GM12801 (cell line): ENCODE data around the gene MMP25.

Experiments used
- TF ChIP-seq, protein P1 (sequence below): IDR thresholded peaks from one replicate; pipeline ENCODE4 v1.5.1; 2011; ENCODE audit warnings: control low read depth; ENCODE audit not compliant: insufficient read length; ENCODE audit errors: extremely low read depth

Gene MMP25

DNA sequence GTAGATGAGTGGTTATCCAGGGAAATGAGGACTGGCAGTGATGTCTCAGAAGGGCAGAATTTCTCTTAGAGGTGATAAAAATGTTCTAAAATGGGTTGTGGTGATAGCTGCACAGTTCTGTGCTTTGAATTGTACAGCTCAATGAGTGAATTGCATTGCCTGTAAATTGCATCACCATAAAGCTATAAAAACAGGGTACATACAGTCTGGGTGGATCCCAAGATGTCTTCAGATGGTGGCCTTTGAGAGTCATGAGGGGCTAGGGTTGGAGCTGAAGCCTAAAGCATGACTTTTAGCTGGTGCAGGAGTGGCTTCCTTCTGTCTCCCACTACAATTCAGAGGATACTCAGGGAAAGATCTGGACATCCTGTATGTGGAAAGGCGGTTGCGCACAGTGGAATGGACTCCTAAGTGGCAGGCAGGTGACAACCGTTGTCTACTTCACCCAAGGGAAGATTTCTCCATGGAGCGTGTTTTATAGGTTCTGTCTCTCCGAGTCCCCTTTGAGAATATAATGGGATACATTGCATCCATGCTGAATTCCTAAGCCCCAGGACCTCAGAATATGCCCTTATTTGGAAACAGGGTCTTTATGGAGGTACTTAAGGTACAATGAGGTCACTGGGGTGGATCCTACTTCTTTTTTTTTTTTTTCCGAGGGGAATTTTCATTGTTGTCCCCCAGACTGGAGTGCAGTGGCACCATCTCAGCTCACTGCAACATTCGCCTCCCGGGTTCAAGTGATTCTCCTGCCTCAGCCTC, 17.4 kb downstream of the MMP25 start:
- TF ChIP-seq, protein P1, sequence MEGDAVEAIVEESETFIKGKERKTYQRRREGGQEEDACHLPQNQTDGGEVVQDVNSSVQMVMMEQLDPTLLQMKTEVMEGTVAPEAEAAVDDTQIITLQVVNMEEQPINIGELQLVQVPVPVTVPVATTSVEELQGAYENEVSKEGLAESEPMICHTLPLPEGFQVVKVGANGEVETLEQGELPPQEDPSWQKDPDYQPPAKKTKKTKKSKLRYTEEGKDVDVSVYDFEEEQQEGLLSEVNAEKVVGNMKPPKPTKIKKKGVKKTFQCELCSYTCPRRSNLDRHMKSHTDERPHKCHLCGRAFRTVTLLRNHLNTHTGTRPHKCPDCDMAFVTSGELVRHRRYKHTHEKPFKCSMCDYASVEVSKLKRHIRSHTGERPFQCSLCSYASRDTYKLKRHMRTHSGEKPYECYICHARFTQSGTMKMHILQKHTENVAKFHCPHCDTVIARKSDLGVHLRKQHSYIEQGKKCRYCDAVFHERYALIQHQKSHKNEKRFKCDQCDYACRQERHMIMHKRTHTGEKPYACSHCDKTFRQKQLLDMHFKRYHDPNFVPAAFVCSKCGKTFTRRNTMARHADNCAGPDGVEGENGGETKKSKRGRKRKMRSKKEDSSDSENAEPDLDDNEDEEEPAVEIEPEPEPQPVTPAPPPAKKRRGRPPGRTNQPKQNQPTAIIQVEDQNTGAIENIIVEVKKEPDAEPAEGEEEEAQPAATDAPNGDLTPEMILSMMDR = no peak

DNA sequence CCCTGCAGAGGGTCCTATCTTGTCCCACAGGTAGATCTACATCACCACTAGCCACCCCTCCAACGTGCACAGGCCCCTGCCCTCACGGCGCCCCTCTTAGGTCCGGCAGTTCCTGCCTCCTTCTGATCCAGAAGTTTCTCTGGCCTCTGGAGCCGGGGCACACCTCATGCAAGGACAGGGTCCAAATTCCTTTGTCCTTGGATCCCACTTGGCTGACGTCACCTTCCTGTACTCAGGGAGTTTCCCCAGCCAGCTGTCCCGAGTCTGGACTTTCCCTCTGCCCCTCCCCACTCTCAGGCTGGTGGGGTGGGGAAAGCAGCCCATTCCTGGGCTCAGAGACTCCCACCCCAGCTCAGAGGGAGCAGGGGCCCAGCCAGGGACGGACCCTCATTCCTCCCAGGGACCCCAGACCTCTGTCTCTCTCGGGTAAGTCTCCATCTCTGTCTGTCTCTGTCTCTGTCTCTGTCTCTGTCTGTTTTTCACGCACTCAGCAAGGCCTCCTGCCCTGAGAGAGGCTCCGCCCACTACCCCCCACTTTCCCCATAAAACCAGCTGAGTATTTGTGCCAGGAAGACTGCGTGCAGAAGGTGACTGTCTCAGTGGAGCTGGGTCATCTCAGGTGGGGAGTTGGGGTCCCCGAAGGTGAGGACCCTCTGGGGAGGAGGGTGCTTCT, 18.8 kb downstream of the MMP25 start, which contains the start of gene IL32:
TSS of gene IL32 (plus strand) at position 572 of the 673 bp plus-strand sequence. CDS start 172 bp downstream, outside the sequence.
- TF ChIP-seq, protein P1 = no peak

DNA sequence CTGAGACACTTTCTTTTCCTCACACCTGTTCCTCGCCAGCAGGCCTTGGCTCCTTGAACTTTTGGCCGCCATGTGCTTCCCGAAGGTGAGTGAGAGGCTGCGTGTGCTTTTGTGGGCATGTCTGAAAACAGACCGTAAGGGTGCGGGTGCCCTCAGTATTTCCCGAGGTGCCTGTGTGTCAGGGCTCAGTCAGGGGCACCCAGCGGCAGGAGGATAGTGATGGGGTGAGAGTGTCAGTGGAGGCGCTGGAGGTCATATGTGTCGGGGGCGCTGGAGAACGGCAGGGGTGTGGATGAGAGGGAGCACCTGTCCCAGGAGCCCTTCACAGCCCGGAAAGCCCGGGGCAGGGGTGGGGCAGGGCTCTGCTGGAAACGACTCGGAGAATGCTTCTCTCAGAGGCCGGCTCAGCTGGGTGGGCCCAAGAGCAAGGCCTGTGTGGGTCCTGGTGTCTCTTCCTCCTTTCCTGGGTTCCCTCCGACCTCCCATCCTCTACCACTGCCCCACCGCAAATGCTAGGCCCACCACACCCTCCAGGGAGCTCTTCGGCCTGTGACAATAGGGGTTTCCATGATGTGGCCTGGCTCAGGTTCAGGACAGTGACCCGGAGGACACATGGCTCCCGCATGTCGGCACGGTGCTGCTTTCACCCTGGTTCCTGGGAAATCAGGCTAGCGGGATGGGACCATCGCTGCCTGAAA, 19.5 kb downstream of the MMP25 start:
- TF ChIP-seq, protein P1 = no peak

DNA sequence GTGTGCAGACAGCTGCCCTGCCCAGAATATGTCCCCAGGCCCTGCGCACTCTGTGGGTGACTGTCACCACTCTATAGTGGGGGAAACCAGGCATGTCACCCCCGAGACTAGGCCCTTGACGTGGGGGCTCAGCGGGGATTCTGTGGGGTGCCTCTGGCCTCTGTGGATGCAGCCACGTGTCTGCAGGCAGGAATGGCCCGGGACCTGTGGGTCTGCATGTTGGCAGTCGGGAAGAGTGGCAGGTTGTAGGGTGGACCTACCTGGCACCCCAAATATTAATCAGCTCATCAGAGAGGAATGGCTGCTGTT, 20.0 kb downstream of the MMP25 start:
- TF ChIP-seq, protein P1 = no peak

DNA sequence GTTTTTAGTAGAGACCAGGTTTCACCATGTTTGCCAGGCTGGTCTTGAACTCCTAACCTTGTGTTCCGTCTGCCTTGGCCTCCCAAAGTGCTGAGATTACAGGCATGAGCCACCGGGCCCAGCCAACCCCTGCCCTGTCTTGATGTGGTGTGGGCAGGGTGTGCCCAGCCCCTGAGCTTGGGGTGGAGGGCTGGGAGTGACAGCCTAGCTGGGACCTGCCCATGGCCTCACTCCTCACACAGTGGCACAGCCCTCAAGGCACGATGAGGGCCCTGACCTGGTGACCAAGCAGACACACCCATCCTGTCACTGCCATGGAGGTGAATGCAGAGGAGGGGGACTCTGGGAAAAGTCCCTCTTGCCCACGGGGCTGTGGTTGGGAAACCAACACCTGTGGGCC, 22.1 kb downstream of the MMP25 start:
- TF ChIP-seq, protein P1 = no peak

DNA sequence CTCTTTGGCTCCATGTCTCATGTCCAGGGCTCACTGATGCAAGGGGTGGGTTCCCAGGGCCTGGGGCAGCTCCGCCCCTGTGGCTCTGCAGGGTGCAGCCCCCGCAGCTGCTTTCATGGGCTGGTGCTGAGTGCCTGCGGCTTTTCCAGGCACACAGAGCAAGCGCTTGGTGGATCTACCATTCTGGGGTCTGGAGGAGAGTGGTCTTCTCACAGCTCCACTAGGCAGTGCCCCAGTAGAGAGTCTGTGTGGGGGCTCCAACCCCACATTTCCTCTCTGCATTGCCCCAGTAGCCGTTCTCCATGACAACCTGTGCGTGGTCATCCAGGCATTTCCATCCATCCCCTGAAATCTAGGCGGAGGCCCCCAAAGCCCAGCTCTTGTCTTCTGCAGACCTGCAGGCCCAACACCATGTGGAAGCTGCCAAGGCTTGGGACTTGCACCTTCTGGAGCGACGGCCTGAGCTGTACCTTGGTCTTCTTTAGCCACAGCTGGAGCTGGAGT, 24.3 kb downstream of the MMP25 start:
- TF ChIP-seq, protein P1 = no peak

DNA sequence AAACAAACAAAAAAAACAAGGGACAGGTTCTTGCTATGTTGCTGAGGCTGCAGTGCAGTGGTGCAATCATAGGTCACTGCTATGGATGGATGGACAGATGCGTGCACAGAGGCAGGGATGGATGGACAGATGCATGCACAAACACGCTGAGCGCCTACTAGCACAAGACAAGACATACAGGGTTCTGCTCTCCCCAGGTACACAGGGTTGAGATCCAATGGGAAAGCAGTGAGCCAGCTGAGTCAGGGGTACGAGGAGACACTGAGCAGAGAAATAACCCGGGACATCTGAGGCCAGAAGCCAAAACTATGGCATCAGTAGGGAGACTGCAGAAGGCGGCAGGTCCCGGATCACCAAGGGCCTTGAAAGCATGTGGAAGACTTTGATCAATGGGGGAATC, 25.3 kb downstream of the MMP25 start:
- TF ChIP-seq, protein P1 = no peak
